ENCODE measurements around the gene IL13RA2.

The IL13RA2 gene

GRCh38 chrX:115023811-115024210 lies 6.4 kb upstream of the IL13RA2 start:
- H3K4me3 ChIP-seq (ENCODE audit: low read length, poor library complexity, severe bottlenecking) = no peak overlapping the region
- no peaks in the 10 kb centered on the region for H3K79me2 ChIP-seq (ENCODE audit: insufficient read depth, low read length)
- no peak overlapping the region for H2AFZ ChIP-seq (ENCODE audit: low read length)
- H3K4me1 ChIP-seq (ENCODE audit: insufficient read depth, low read length, poor library complexity, severe bottlenecking) = no peaks in the 10 kb centered on the region
- no peaks in the 10 kb centered on the region for H3K9me3 ChIP-seq (ENCODE audit: insufficient read depth, low read depth, low read length)
- no peaks in the 10 kb centered on the region for H3K27me3 ChIP-seq (ENCODE audit: insufficient read depth, low read length, poor library complexity, severe bottlenecking)
- no peaks in the 10 kb centered on the region for H3K36me3 ChIP-seq (ENCODE audit: insufficient read depth, low read length)
- no peak overlapping the region for H3K4me2 ChIP-seq (ENCODE audit: low read depth, low read length, poor library complexity, severe bottlenecking)
- H3K9me2 ChIP-seq (replicated peaks; ENCODE audit: low read depth, low read length) = no peaks in the 10 kb centered on the region
- H3F3A ChIP-seq (ENCODE audit: low read depth) = no peaks in the 10 kb centered on the region
- no peak for TF ChIP-seq EZH2phosphoT487 (IDR thresholded peaks at IDR 0.05; ENCODE audit: borderline replicate concordance)
- no peak for TF ChIP-seq CTCF (conservative IDR thresholded peaks at IDR 0.05; ENCODE audit: low read length)
- no peak overlapping the region for H3K9ac ChIP-seq (ENCODE audit: low read depth, low read length, poor library complexity, severe bottlenecking)
- H4K20me1 ChIP-seq (ENCODE audit: insufficient read depth, low read length, poor library complexity, severe bottlenecking) = no peaks in the 10 kb centered on the region

- no peaks in the 10 kb centered on the region for H3F3A ChIP-seq (ENCODE audit: low read depth)
- H3K4me2 ChIP-seq (ENCODE audit: low read depth, low read length, poor library complexity, severe bottlenecking) = no peak overlapping the region
- TF ChIP-seq EZH2phosphoT487 (IDR thresholded peaks at IDR 0.05; ENCODE audit: borderline replicate concordance) = no peak
- TF ChIP-seq CTCF (conservative IDR thresholded peaks at IDR 0.05; ENCODE audit: low read length) = no peak
- H3K4me1 ChIP-seq (ENCODE audit: insufficient read depth, low read length, poor library complexity, severe bottlenecking) = no peaks in the 10 kb centered on the region
- H3K9me3 ChIP-seq (ENCODE audit: insufficient read depth, low read depth, low read length) = no peaks in the 10 kb centered on the region
- H3K4me3 ChIP-seq (ENCODE audit: low read length, poor library complexity, severe bottlenecking) = no peak overlapping the region
- no peak overlapping the region for H3K9ac ChIP-seq (ENCODE audit: low read depth, low read length, poor library complexity, severe bottlenecking)
- no peaks in the 10 kb centered on the region for H4K20me1 ChIP-seq (ENCODE audit: insufficient read depth, low read length, poor library complexity, severe bottlenecking)
- H3K79me2 ChIP-seq (ENCODE audit: insufficient read depth, low read length) = no peaks in the 10 kb centered on the region
- no peaks in the 10 kb centered on the region for H3K36me3 ChIP-seq (ENCODE audit: insufficient read depth, low read length)
- H3K9me2 ChIP-seq (replicated peaks; ENCODE audit: low read depth, low read length) = no peaks in the 10 kb centered on the region
- H3K27me3 ChIP-seq (ENCODE audit: insufficient read depth, low read length, poor library complexity, severe bottlenecking) = no peaks in the 10 kb centered on the region
- no peak overlapping the region for H2AFZ ChIP-seq (ENCODE audit: low read length)
Measured at GRCh38 chrX:115023139-115023538, 5.7 kb upstream of the IL13RA2 start.

GRCh38 chrX:115021121-115021520 lies 3.7 kb upstream of the IL13RA2 start:
- H4K20me1 ChIP-seq (ENCODE audit: insufficient read depth, low read length, poor library complexity, severe bottlenecking) = no peaks in the 10 kb centered on the region
- H3F3A ChIP-seq (ENCODE audit: low read depth) = no peaks in the 10 kb centered on the region
- H3K4me3 ChIP-seq (ENCODE audit: low read length, poor library complexity, severe bottlenecking) = no peak overlapping the region
- H3K9me2 ChIP-seq (replicated peaks; ENCODE audit: low read depth, low read length) = no peaks in the 10 kb centered on the region
- no peaks in the 10 kb centered on the region for H3K36me3 ChIP-seq (ENCODE audit: insufficient read depth, low read length)
- H3K4me2 ChIP-seq (ENCODE audit: low read depth, low read length, poor library complexity, severe bottlenecking) = no peak overlapping the region
- no peaks in the 10 kb centered on the region for H3K9me3 ChIP-seq (ENCODE audit: insufficient read depth, low read depth, low read length)
- H3K4me1 ChIP-seq (ENCODE audit: insufficient read depth, low read length, poor library complexity, severe bottlenecking) = no peaks in the 10 kb centered on the region
- H3K9ac ChIP-seq (ENCODE audit: low read depth, low read length, poor library complexity, severe bottlenecking) = no peak overlapping the region
- H3K79me2 ChIP-seq (ENCODE audit: insufficient read depth, low read length) = no peaks in the 10 kb centered on the region
- TF ChIP-seq CTCF (conservative IDR thresholded peaks at IDR 0.05; ENCODE audit: low read length) = no peak
- TF ChIP-seq EZH2phosphoT487 (IDR thresholded peaks at IDR 0.05; ENCODE audit: borderline replicate concordance) = no peak
- H3K27me3 ChIP-seq (ENCODE audit: insufficient read depth, low read length, poor library complexity, severe bottlenecking) = no peaks in the 10 kb centered on the region
- no peak overlapping the region for H2AFZ ChIP-seq (ENCODE audit: low read length)

Data from Loucy (cell line).